ENCODE data around the gene TUFT1.
A peak's percentile ranks its signal among the peaks of the same experiment; 100 is the strongest.
"Not testable (repeated sequence)": the region's sequence is repeated elsewhere in the genome, so short reads cannot be mapped to it uniquely, and the experiment has no call there.

The TUFT1 gene

GRCh38 chr1:151512801-151513625, 27.1 kb upstream of the TUFT1 start:
- no peak for DNase-seq

- DNase-seq: no peak
Measured at GRCh38 chr1:151513626-151514121, 26.4 kb upstream of the TUFT1 start.

- no peak for DNase-seq
Measured at GRCh38 chr1:151514366-151514765, 25.7 kb upstream of the TUFT1 start.

- DNase-seq: no peak
Measured at GRCh38 chr1:151515265-151515664, 24.8 kb upstream of the TUFT1 start.

- no peak for DNase-seq
Measured at GRCh38 chr1:151516031-151516511, 24.0 kb upstream of the TUFT1 start.

GRCh38 chr1:151518431-151518830, 21.7 kb upstream of the TUFT1 start:
- DNase-seq: no peak

GRCh38 chr1:151518936-151519335, 21.2 kb upstream of the TUFT1 start:
- no peak for DNase-seq

- DNase-seq: no peak
Measured at GRCh38 chr1:151519667-151520066, 20.4 kb upstream of the TUFT1 start.

GRCh38 chr1:151520359-151520758, 19.8 kb upstream of the TUFT1 start:
- DNase-seq: no peak

GRCh38 chr1:151522427-151522826, 17.7 kb upstream of the TUFT1 start:
- DNase-seq: not testable (repeated sequence)

- DNase-seq: no peak
Measured at GRCh38 chr1:151523326-151523725, 16.8 kb upstream of the TUFT1 start.

GRCh38 chr1:151524736-151525135, 15.4 kb upstream of the TUFT1 start:
- DNase-seq: no peak

- no peak for DNase-seq
Measured at GRCh38 chr1:151526735-151527525, 13.2 kb upstream of the TUFT1 start.

GRCh38 chr1:151529211-151529702, 10.9 kb upstream of the TUFT1 start:
- DNase-seq: no peak

- DNase-seq: no peak
Measured at GRCh38 chr1:151529781-151530180, 10.3 kb upstream of the TUFT1 start.

- no peak for DNase-seq
Measured at GRCh38 chr1:151530461-151530860, 9.6 kb upstream of the TUFT1 start.

GRCh38 chr1:151533870-151534269, 6.2 kb upstream of the TUFT1 start:
- no peak for DNase-seq

- DNase-seq: peak; percentile 63
Measured at GRCh38 chr1:151534662-151535278, 5.3 kb upstream of the TUFT1 start.

GRCh38 chr1:151535326-151536271, 4.5 kb upstream of the TUFT1 start:
- peak; percentile 37 for DNase-seq

GRCh38 chr1:151536499-151536898, 3.6 kb upstream of the TUFT1 start:
- DNase-seq: no peak

- peak; percentile 97 for DNase-seq
Measured at GRCh38 chr1:151537112-151537511, 3.0 kb upstream of the TUFT1 start.

Measured in fibroblast of skin of right quadriceps (primary cell).